Measurements from ENCODE around the gene PITPNM3. TPM values are rescaled to one million over a fixed set of nuclear protein-coding genes. Genes with fewer than 3 reads are reported as not detected.

PITPNM3 gene
- total RNA-seq, 1 experiment from 2014 or later = 0.44 TPM

GRCh38 chr17:6456914-6457687 lies 99.3 kb downstream of the PITPNM3 start:
- DNase-seq (ENCODE audit: low read depth, low spot score) = no peak
- Histone ChIP-seq H3K27me3 (ENCODE audit: control insufficient read depth, insufficient read depth, low read length) (no peaks in the 10 kb centered on the region), H3K9me3 (ENCODE audit: control insufficient read depth, insufficient read depth, low read depth, low read length) (no peaks in the 10 kb centered on the region), H3K4me1 (ENCODE audit: control insufficient read depth, insufficient read depth, low read length) (no peaks in the 10 kb centered on the region; the same call in 1 of the 2 replicates), H3K4me3 (ENCODE audit: low read depth in 2 of 2, low read length in 2 of 2) (no peak overlapping the region), H3K36me3 (ENCODE audit: control insufficient read depth, insufficient read depth, low read length) (no peaks in the 10 kb centered on the region), H3K27ac (ENCODE audit: low read length) (no peak overlapping the region)
- BruUV-seq (replicated peaks) = no TSS peak
- peak; percentile 62; the same call in 1 of the 2 replicates for ATAC-seq
- in situ Hi-C loops (cut with HindIII; ENCODE audit: low pct_unique_long_range_greater_than_20kb, low sequenced_read_pairs) = no loop called here
- intact Hi-C loops (cut with micrococcal nuclease; ENCODE audit: unreplicated experiment) = no loop called here
- POLR2A ChIA-PET = no interaction called here
- TF ChIP-seq TCF7L2 (IDR thresholded peaks at IDR 0.05; ENCODE audit: low read depth, low read length) = no peak
- CTCF ChIA-PET = interaction anchor here (0.9 kb wide), 1 partner anchor 19 kb away, joined by 3 read pairs; no protein-coding TSS in a partner anchor

- TF ChIP-seq POLR2AphosphoS5 (IDR thresholded peaks at IDR 0.05; ENCODE audit: low read depth, low read length) = no peak
- no peak for TF ChIP-seq SIN3A (IDR thresholded peaks at IDR 0.05; ENCODE audit: borderline replicate concordance, insufficient read depth, low read depth, low read length)
- TF ChIP-seq CTCF (IDR thresholded peaks at IDR 0.05) = no peak
- no peak for TF ChIP-seq REST (IDR thresholded peaks at IDR 0.05; ENCODE audit: insufficient read depth in 1 of 2, low read depth in 2 of 2, low read length in 1 of 2)
- TF ChIP-seq TCF7L2 (IDR thresholded peaks at IDR 0.05; ENCODE audit: low read depth, low read length) = no peak
- Histone ChIP-seq H3K36me3 (ENCODE audit: control insufficient read depth, insufficient read depth, low read length) (no peaks in the 10 kb centered on the region), H3K9me3 (ENCODE audit: control insufficient read depth, insufficient read depth, low read depth, low read length) (no peaks in the 10 kb centered on the region), H3K27me3 (ENCODE audit: control insufficient read depth, insufficient read depth, low read length) (no peaks in the 10 kb centered on the region), H3K4me1 (ENCODE audit: control insufficient read depth, insufficient read depth, low read length) (no peaks in the 10 kb centered on the region; the same call in 1 of the 2 replicates), H3K27ac (ENCODE audit: low read length) (no peak overlapping the region), H3K4me3 (ENCODE audit: low read depth in 2 of 2, low read length in 2 of 2) (no peak overlapping the region)
- intact Hi-C loops (cut with micrococcal nuclease; ENCODE audit: unreplicated experiment) = no loop called here
- ATAC-seq (no peak), DNase-seq (ENCODE audit: low read depth, low spot score) (no peak)
- in situ Hi-C loops (cut with HindIII; ENCODE audit: low pct_unique_long_range_greater_than_20kb, low sequenced_read_pairs) = no loop called here
- CTCF ChIA-PET = interaction anchor here (0.9 kb wide), 1 partner anchor 19 kb away, joined by 3 read pairs; no protein-coding TSS in a partner anchor
- POLR2A ChIA-PET = no interaction called here
- no TSS peak for BruUV-seq (replicated peaks)
Observed at GRCh38 chr17:6456321-6456720, 100.0 kb downstream of the PITPNM3 start.

- H3K4me3 ChIP-seq (ENCODE audit: low read depth in 2 of 2, low read length in 2 of 2) = no peak overlapping the region
- POLR2A ChIA-PET = interaction anchor here (0.7 kb wide), 1 partner anchor 378 kb away, joined by 4 read pairs; no protein-coding TSS in a partner anchor
- no TSS peak for BruUV-seq (replicated peaks)
- DNase-seq (ENCODE audit: low read depth, low spot score) (no peak), ATAC-seq (no peak)
- no peaks in the 10 kb centered on the region for H3K27me3 ChIP-seq (ENCODE audit: control insufficient read depth, insufficient read depth, low read length)
- TF ChIP-seq TCF7L2 (IDR thresholded peaks at IDR 0.05; ENCODE audit: low read depth, low read length) = no peak
- no peak for TF ChIP-seq REST (IDR thresholded peaks at IDR 0.05; ENCODE audit: insufficient read depth in 1 of 2, low read depth in 2 of 2, low read length in 1 of 2)
- no peak for TF ChIP-seq POLR2AphosphoS5 (IDR thresholded peaks at IDR 0.05; ENCODE audit: low read depth, low read length)
- TF ChIP-seq SIN3A (IDR thresholded peaks at IDR 0.05; ENCODE audit: borderline replicate concordance, insufficient read depth, low read depth, low read length) = no peak
- no peak for TF ChIP-seq CTCF (IDR thresholded peaks at IDR 0.05)
- CTCF ChIA-PET = no interaction called here
- intact Hi-C loops (cut with micrococcal nuclease; ENCODE audit: unreplicated experiment) (no loop called here), in situ Hi-C loops (cut with HindIII; ENCODE audit: low pct_unique_long_range_greater_than_20kb, low sequenced_read_pairs) (no loop called here)
- no peaks in the 10 kb centered on the region for H3K9me3 ChIP-seq (ENCODE audit: control insufficient read depth, insufficient read depth, low read depth, low read length)
- H3K36me3 ChIP-seq (ENCODE audit: control insufficient read depth, insufficient read depth, low read length) = no peaks in the 10 kb centered on the region
- no peak overlapping the region for H3K27ac ChIP-seq (ENCODE audit: low read length)
- no peaks in the 10 kb centered on the region; the same call in 1 of the 2 replicates for H3K4me1 ChIP-seq (ENCODE audit: control insufficient read depth, insufficient read depth, low read length)
Observed at GRCh38 chr17:6455321-6455705, 101.0 kb downstream of the PITPNM3 start.
